Mesendoderm (in vitro differentiated cells): ENCODE data around the gene CYTIP.
"Not testable (repeated sequence)": the region's sequence is repeated elsewhere in the genome, so short reads cannot be mapped to it uniquely, and the experiment has no call there.

Experiments
- DNase-seq: peaks from one replicate; pipeline ENCODE4 v3.0.0; 2013
- H2AK5ac ChIP-seq: 2 replicates; pipeline ENCODE4 v1.6.1; 2013; ENCODE audit warnings: low read length, inconsistent platforms
- H2BK120ac ChIP-seq: 2 replicates; pipeline ENCODE4 v1.6.1; 2013; ENCODE audit warnings: low read depth, mild to moderate bottlenecking, low read length, moderate library complexity, mixed read lengths
- H2BK15ac ChIP-seq: replicated peaks from 2 replicates; pipeline ENCODE4 v1.6.1; 2013; ENCODE audit warnings: low read depth, mild to moderate bottlenecking, moderate library complexity
- H2BK5ac ChIP-seq: 2 replicates; pipeline ENCODE4 v1.6.1; 2013; ENCODE audit warnings: low read length, inconsistent platforms
- H3K18ac ChIP-seq: 2 replicates; pipeline ENCODE4 v1.6.1; 2013; ENCODE audit warnings: mild to moderate bottlenecking, low read length, mixed read lengths
- H3K23ac ChIP-seq: one replicate; pipeline ENCODE4 v1.6.1; 2013; ENCODE audit warnings: low read length
- H3K27ac ChIP-seq: 2 replicates; pipeline ENCODE4 v1.5.1; 2013; ENCODE audit warnings: low read depth, mild to moderate bottlenecking, inconsistent platforms, low read length, moderate library complexity
- H3K27me3 ChIP-seq: 2 replicates; pipeline ENCODE4 v1.6.1; 2013; ENCODE audit warnings: low read length, control low read depth, mild to moderate bottlenecking, inconsistent platforms; ENCODE audit not compliant: insufficient read depth, poor library complexity
- H3K36me3 ChIP-seq: 2 replicates; pipeline ENCODE4 v1.6.1; 2013; ENCODE audit warnings: low read length, inconsistent platforms; ENCODE audit not compliant: control insufficient read depth, insufficient read depth
- H3K4ac ChIP-seq: one replicate; pipeline ENCODE4 v1.6.1; 2013; ENCODE audit warnings: low read depth, mild to moderate bottlenecking, low read length, moderate library complexity
- H3K4me1 ChIP-seq: 2 replicates; pipeline ENCODE4 v1.6.1; 2013; ENCODE audit warnings: low read depth, low read length, inconsistent platforms; ENCODE audit not compliant: control insufficient read depth
- H3K4me2 ChIP-seq: 2 replicates; pipeline ENCODE4 v1.6.1; 2013; ENCODE audit warnings: low read length
- H3K4me3 ChIP-seq: 2 replicates; pipeline ENCODE4 v1.5.1; 2013; ENCODE audit warnings: mild to moderate bottlenecking, low read length
- H3K56ac ChIP-seq: one replicate; pipeline ENCODE4 v1.6.1; 2013; ENCODE audit warnings: low read length
- H3K79me1 ChIP-seq: 2 replicates; pipeline ENCODE4 v1.6.1; 2013; ENCODE audit warnings: low read length, inconsistent platforms
- H3K79me2 ChIP-seq: 2 replicates; pipeline ENCODE4 v1.6.1; 2013; ENCODE audit warnings: mild to moderate bottlenecking, low read length; ENCODE audit not compliant: control insufficient read depth, insufficient read depth
- H3K9ac ChIP-seq: 2 replicates; pipeline ENCODE4 v1.6.1; 2013; ENCODE audit warnings: low read length, inconsistent platforms
- H4K5ac ChIP-seq: one replicate; pipeline ENCODE4 v1.6.1; 2013; ENCODE audit warnings: low read length
- H4K8ac ChIP-seq: one replicate; pipeline ENCODE4 v1.6.1; 2013; ENCODE audit warnings: low read depth, mild to moderate bottlenecking, control low read depth, low read length, moderate library complexity
- WGBS: extraction: QIAGEN DNeasy Blood & Tissue Kit; methylation state at CpG from one replicate; pipeline ENCODE4 v1.1.7; 2013; ENCODE audit warnings: low lambda C conversion rate, missing lambda C conversion rate; ENCODE audit not compliant: insufficient coverage; ENCODE audit errors: extremely low coverage; 5-methylcytosine and 5-hydroxymethylcytosine counted together

The CYTIP gene

DNA sequence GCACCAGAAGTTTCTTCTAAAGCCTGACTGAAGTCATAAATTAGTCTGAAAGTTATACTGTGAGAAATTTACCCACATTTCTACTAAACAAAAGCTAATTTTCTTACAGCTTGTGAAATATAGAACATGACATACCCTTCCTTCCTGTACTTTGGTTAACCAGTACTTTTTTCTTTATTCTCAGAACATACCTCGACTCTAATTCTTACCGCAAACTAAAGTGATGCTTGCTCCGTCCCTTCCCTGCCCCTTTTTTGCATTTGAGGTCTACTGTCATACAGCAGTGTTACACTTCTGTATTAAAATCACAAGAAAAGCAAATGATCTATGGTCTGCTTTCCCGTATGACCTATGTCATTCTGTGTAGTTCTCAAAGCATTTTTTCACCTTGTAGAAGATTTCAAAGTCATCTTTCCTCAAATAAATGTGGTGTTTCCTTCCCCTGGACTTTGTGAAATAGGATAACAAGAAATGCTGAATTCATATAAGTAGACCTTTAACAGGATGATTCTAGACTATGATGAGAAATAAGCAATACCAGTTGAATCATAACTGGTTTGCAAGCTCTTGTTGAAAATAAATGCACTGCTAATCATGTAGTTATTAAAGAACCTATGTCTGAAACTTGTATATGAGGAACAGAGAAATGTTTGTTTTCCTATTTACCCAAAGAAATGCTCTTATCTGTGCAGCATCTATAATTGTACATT is 30.4 kb downstream of the CYTIP start:
- no peak overlapping the region for H3K9ac ChIP-seq
- H3K4me3 ChIP-seq = no peak overlapping the region
- H4K5ac ChIP-seq = no peak overlapping the region
- H3K18ac ChIP-seq = no peak overlapping the region
- no peak overlapping the region for H2BK5ac ChIP-seq
- no peaks in the 10 kb centered on the region for H3K27me3 ChIP-seq
- no peak overlapping the region for H2BK120ac ChIP-seq
- H2AK5ac ChIP-seq = no peak overlapping the region
- no peak overlapping the region for H2BK15ac ChIP-seq
- H3K36me3 ChIP-seq = no peaks in the 10 kb centered on the region
- H3K23ac ChIP-seq = no peak overlapping the region
- H3K79me2 ChIP-seq = no peaks in the 10 kb centered on the region
- no peak overlapping the region for H3K27ac ChIP-seq
- H3K4me2 ChIP-seq = no peak overlapping the region
- WGBS = no CpG with 5 or more reads among the region's 4 CpGs
- H4K8ac ChIP-seq = no peak overlapping the region
- DNase-seq = no peak
- no peaks in the 10 kb centered on the region for H3K79me1 ChIP-seq
- no peak overlapping the region for H3K56ac ChIP-seq
- no peak overlapping the region for H3K4ac ChIP-seq
- no peaks in the 10 kb centered on the region for H3K4me1 ChIP-seq

DNA sequence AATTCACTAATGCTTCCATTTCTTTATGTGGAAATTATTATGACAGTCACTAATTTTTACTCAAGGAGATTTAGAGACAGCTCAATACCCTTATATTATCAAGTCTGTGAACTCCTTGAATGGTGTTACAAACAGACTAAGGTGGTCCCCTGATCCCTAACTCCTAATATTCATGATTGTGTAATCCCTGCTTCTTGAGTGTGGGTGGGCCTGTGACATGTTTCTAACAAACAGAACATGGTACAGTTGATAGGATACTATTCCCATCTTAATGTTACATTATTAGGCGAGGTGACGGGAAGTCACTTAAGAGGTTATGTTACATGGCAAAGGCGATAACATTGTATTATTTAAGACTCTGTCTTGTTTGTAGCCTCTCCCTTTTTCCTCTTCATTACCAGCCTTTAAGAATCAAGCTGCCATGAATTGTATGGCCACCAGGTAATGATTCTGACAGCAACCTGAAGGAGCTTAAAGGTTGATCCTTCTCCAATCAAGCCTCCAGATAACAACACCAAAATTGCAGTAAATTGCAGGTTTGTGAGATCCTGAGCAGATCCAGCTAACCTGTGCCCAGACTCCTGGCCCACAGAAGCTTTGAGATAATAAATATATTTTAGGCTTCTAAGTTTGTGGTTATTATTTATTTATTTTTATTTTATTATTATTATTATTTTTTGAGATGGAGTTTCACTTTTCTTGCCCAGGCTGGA is 32.1 kb downstream of the CYTIP start:
- no peak for DNase-seq
- no peak overlapping the region for H3K23ac ChIP-seq
- H3K27ac ChIP-seq = no peak overlapping the region

DNA sequence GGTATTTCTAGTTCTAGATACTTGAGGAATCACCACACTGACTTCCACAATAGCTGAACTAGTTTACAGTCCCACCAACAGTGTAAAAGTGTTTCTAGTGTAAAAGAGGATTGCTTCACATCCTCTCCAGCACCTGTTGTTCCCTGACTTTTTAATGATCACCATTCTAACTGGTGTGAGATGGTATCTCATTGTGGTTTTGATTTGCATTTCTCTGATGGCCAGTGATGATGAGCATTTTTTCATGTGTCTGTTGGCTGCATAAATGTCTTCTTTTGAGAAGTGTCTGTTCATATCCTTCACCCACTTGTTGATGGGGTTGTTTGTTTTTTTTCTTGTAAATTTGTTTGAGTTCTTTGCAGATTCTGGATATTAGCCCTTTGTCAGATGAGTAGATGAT is 38.5 kb downstream of the CYTIP start:
- H3K4me2 ChIP-seq, H3K23ac ChIP-seq, H3K27ac ChIP-seq, H3K4me1 ChIP-seq, H3K4me3 ChIP-seq, H3K56ac ChIP-seq, H3K27me3 ChIP-seq, H3K79me2 ChIP-seq, H4K5ac ChIP-seq, H2BK120ac ChIP-seq, DNase-seq, H2BK5ac ChIP-seq, H3K9ac ChIP-seq, H4K8ac ChIP-seq, H3K79me1 ChIP-seq, H3K36me3 ChIP-seq, H3K4ac ChIP-seq, H2BK15ac ChIP-seq, H3K18ac ChIP-seq, H2AK5ac ChIP-seq: not testable (repeated sequence)

More for the DNA sequence above, 32.1 kb downstream of the CYTIP start:
- peak overlapping the region; percentile 67 for H2BK120ac ChIP-seq
- H3K9ac ChIP-seq = no peak overlapping the region
- H3K4me3 ChIP-seq = no peak overlapping the region
- no peak overlapping the region for H3K56ac ChIP-seq
- H3K18ac ChIP-seq = no peak overlapping the region
- no peaks in the 10 kb centered on the region for H3K79me1 ChIP-seq
- H2BK15ac ChIP-seq = no peak overlapping the region
- no peak overlapping the region for H4K8ac ChIP-seq
- H3K27me3 ChIP-seq = no peaks in the 10 kb centered on the region
- H3K4me1 ChIP-seq = no peaks in the 10 kb centered on the region
- no peak overlapping the region for H3K4ac ChIP-seq
- H3K79me2 ChIP-seq = no peaks in the 10 kb centered on the region
- H4K5ac ChIP-seq = no peak overlapping the region
- no peak overlapping the region for H2AK5ac ChIP-seq
- H3K36me3 ChIP-seq = no peaks in the 10 kb centered on the region
- no peak overlapping the region for H2BK5ac ChIP-seq
- no CpG with 5 or more reads among the region's 3 CpGs for WGBS
- H3K4me2 ChIP-seq = no peak overlapping the region

DNA sequence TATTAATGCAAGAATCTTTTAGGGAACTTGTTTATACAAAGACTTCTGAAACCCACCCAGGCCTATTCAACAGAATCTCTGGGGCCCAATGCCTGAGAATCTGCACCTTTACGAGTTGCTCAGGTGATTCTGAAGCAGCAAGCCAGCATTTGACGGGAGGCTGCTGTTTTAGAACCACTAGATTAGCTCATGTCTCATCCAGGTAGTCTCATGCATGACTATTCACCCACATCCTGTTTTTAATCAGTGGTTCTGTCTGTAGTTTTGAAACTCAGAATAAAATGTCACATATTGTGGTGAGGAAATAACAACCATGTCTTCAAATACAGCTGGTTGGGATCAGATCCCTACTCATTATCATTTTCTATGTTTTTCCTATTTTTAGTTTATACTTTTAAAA is 39.5 kb downstream of the CYTIP start:
- H3K56ac ChIP-seq = no peak overlapping the region
- H3K18ac ChIP-seq = no peak overlapping the region
- H3K79me2 ChIP-seq = no peaks in the 10 kb centered on the region
- H3K36me3 ChIP-seq = no peaks in the 10 kb centered on the region
- no peak overlapping the region for H2AK5ac ChIP-seq
- no peak overlapping the region for H3K4me2 ChIP-seq
- no peak overlapping the region for H2BK15ac ChIP-seq
- no peaks in the 10 kb centered on the region for H3K79me1 ChIP-seq
- H3K9ac ChIP-seq = no peak overlapping the region
- no peak overlapping the region for H3K4ac ChIP-seq
- no peak overlapping the region for H3K4me3 ChIP-seq
- DNase-seq = no peak
- no peak overlapping the region for H4K8ac ChIP-seq
- H4K5ac ChIP-seq = no peak overlapping the region
- no peaks in the 10 kb centered on the region for H3K27me3 ChIP-seq
- H2BK5ac ChIP-seq = no peak overlapping the region
- no peak overlapping the region for H3K27ac ChIP-seq
- no peak overlapping the region for H2BK120ac ChIP-seq
- no peaks in the 10 kb centered on the region for H3K4me1 ChIP-seq
- no CpG with 5 or more reads among the region's 2 CpGs for WGBS
- H3K23ac ChIP-seq = no peak overlapping the region

DNA sequence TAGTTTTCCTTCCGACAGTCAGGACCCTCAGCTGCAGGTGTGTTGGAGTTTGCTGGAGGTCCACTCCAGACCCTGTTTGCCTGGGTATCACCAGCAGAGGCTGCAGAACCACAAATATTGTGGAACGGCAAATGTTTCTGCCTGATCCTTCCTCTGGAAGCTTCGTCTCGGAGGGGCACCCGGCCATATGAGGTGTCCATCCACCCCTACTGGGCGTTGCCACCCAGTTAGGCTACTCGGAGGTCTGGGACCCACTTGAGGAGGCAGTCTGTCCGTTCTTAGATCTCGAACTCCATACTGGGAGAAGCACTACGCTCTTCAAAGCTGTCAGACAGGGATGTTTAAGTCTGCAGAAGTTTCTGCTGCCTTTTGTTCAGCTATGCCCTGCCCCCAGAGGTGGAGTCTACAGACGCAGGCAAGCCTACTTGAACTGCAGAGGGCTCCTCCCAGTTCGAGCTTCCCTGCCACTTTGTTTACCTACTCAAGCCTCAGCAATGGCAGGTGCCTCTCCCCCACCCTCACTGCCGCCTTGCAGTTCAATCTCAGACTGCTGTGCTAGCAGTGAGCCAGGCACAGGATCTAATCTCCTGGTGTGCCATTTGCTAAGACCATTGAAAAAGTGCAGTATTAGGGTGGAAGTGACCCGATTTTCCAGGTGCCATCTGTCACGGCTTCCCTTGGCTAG is 40.9 kb downstream of the CYTIP start:
- not testable (repeated sequence) for H3K27ac ChIP-seq, H3K4me3 ChIP-seq, H2BK120ac ChIP-seq, H4K5ac ChIP-seq, H3K79me2 ChIP-seq, H2BK5ac ChIP-seq, H3K56ac ChIP-seq, H2AK5ac ChIP-seq, H3K36me3 ChIP-seq, H3K79me1 ChIP-seq, H3K4me2 ChIP-seq, H4K8ac ChIP-seq, H3K23ac ChIP-seq, DNase-seq, H3K4me1 ChIP-seq, H3K9ac ChIP-seq, H2BK15ac ChIP-seq, H3K27me3 ChIP-seq, H3K18ac ChIP-seq, H3K4ac ChIP-seq
- WGBS = no CpG with 5 or more reads among the region's 15 CpGs
